Measurements from ENCODE around the gene SMAP1.

Gene SMAP1

DNA sequence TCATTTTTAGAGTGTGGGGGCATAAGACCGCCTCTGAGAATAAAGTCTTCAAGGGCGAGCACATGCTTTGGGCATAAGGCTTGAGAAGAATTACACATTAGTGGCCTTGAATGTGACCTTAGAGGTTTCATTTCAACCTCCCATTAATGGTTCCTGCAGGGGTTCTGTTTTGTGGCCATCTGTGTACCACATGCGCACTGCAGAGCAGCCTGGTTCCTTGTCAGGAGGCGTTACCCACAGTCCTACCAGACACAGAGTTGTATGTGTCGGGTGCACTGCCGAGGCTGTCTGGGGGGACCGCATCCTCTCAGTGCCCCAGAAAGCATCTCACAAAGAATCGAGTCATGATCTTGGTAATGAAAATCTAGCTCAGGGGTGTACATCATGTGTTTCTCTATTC, 173.4 kb downstream of the SMAP1 start:
- DNase-seq (ENCODE audit: low read depth in 2 of 2): no peak

DNA sequence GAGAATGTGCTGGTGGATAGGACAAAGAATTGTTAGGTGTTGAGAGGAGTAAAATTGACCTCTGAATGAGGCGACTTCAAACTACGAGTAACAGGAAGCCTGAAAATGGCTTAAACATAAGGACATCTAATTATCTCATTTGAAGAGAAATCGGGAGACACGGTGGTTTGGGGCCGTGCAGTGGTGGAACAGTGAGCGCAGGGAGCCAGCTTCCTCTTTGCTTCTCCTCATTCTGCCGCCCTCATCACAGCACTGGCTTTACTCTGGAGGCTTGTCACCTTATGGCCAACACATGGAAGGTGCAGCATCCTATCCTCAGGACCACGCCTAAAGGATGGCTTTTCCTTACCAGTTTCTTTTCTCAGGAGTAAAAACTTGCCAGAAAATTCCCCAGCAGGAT, 174.9 kb downstream of the SMAP1 start:
- no peak for DNase-seq (ENCODE audit: low read depth in 2 of 2)

GRCh38 chr6:70843328-70843918, 175.7 kb downstream of the SMAP1 start:
- no peak for DNase-seq (ENCODE audit: low read depth in 2 of 2)

- DNase-seq (ENCODE audit: low read depth in 2 of 2): no peak
Measured at GRCh38 chr6:70844301-70844700, 176.6 kb downstream of the SMAP1 start.

DNA sequence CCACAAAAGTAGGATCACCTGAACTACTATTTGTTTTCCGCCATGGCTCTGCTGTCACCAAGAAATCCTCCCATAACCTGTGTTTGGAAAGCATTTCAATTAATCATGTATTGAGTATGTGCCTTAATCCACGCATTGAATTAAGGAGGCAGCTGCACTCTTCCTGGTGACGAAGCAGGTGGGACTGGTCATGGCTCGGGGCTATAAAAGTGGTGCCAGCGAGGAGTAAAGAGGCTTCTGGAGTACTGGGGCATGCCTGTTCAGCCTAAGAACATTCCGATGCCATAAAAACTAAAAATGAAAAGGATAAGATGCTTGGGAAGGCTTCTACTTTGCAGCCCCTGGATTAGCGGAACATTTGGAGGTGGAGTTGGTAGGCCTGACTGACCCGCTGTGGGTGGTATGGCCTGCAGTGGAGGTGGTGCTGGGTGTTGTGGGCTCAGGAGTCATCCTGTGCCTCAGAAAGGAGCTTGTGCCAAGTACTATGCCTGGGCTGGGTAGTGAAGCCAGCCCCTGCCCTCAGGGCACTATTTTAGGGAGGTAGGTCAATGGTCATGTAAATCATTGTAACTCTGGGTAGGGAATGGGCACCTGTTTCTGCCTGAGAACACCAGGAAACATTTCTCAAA, 178.6 kb downstream of the SMAP1 start:
- DNase-seq (ENCODE audit: low read depth in 2 of 2): no peak

DNA sequence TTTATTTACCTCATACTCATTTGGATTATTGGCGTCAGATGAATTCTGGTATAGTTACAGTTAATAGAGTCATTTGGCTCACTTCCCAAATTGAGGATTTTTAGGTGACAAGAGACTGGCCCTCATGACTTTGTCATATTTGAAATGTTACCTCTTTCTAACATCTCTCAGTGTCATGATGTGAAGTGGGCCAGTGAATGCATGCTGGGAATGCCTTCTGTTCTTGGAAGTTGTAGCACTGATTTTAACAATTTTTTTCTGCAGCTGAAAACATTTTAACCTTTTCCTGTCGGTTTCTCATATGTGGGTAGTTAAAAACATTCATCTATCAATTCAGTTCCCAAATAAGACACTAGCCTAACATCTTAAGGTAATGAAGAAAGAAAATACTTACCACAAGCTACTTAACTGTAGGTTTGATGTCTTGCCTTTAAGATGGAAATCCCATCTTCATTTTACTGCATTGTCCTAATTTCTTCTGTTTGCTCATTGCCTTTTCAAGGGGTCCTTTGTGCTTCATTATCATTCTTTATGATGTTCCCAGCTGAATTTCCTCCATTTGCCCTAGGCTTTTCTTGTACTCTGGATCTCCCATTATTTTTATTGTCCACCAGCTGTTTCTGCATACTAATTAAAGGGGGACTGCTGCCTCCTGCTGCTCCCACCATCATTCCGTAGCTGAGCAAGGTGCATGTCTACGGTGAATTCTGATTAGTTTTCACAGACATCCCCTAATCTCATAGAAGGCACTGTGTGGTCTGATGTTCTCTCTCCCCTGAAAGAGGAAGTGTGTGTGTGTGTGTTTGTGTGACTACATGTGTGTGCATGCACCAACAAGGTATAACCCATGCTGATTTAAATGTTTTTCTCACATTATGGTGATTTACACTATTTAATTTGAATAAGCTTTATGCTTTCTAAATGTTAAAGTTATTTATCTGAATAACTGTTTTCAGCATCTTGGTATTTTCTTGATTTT, 179.7 kb downstream of the SMAP1 start:
- no peak for DNase-seq (ENCODE audit: low read depth in 2 of 2)

DNA sequence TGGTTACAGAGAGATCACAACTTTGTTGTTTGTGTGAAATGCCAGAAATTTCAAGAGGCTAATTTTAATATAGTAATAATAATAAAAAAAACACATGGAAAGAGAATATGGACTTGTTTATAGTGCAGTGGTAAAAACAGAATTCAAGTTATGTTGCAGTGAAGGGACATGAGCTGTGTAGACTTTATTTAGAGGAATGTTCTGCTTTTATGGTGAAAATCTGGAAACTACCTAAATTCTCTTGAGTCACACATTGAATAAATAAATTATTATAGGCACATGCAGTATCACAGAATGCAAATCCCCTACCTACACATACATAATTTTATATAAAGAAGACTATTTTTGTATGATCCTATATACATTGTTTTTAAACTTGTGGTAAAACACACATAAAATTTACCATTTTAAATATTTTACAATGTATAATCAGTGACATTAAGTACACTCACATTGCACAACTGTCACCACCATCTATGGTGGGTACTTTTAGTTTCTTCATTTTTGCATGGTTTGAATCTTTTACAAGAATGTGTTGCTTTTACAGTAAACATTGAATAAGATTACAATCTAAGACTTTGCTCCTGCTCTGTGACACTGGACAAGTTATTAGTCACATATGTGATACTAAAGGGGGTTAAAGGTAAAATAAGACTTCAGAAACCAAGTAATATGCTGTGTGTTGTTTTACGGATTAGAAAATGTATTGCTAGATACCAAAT, 181.8 kb downstream of the SMAP1 start:
- no peak for DNase-seq (ENCODE audit: low read depth in 2 of 2)

DNA sequence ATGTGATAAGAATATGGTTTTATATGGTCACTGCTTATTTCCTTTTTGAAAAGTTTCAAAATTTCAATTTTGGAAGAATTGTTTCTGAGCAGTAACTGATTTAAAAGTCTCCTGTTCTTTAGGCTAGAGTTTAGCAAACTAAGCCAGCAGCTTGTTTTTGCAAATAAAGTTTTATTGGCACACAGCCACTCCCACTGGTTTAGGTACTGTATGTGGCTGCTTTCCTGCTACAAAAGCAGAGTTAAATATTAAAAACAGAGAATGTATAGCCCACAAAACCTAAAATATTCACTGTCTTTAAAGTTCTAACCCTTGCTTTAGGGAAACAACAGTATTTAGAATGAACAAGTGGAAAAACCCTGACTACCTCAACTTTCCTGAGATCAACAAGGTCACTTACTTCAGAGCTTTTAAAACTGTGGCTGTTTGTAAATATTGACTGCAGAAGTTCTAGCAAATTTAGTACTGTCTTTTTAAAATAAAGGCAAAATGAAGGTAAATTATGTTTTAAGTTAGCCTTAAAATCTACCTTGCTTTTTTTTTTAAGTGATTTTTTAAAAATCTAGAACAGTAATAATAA, 185.1 kb downstream of the SMAP1 start:
- no peak for DNase-seq (ENCODE audit: low read depth in 2 of 2)

- no peak for DNase-seq (ENCODE audit: low read depth in 2 of 2)
Measured at GRCh38 chr6:70857387-70858077, 189.8 kb downstream of the SMAP1 start.

GRCh38 chr6:70860045-70860444, 192.4 kb downstream of the SMAP1 start:
- DNase-seq (ENCODE audit: low read depth in 2 of 2): no peak

GRCh38 chr6:70860920-70861319, 193.2 kb downstream of the SMAP1 start:
- no peak for DNase-seq (ENCODE audit: low read depth in 2 of 2)

DNA sequence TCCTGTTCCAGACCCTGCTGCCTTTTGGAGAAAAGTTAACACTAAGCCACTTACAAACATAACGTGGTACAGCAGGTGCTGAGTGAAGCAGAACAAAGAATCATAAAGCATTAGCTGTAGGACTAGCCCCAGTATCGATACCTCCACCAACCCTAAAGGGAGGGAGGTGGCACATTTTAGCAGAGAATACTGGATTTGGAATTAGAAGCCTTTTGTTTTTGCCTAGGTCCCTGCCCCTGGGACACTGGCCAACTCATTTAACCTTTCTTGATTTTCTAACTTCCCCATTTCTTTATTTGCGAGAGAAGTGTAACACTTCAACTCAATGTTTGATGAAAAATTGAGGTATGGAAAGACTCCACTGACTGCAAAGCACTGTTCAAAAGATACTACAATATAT, 195.7 kb downstream of the SMAP1 start:
- no peak for DNase-seq (ENCODE audit: low read depth in 2 of 2)

GRCh38 chr6:70864401-70864800, 196.7 kb downstream of the SMAP1 start:
- no peak for DNase-seq (ENCODE audit: low read depth in 2 of 2)

GRCh38 chr6:70872469-70872868, 204.8 kb downstream of the SMAP1 start:
- no peak for DNase-seq (ENCODE audit: low read depth in 2 of 2)

- no peak for DNase-seq (ENCODE audit: low read depth in 2 of 2)
Measured at GRCh38 chr6:70874181-70874913, 206.7 kb downstream of the SMAP1 start.

DNA sequence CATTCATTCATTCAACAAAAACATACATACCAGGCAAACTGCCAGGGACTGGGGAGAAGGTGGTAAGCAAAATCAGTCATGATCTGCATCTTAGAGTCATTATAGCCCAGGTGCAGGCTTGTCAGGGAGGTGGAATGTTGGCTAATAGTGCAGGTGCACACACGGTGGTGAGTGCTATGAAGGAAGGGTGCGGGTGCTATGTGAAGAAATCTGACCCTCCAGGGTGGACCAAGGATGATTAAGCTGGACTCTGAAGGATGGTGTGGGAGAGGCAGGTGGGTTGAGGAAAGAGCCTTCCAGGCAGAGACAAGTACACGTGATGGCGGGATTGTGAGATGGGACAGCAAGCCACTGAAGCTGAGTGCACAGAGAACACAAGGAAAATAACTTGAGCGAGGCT, 211.8 kb downstream of the SMAP1 start:
- no peak for DNase-seq (ENCODE audit: low read depth in 2 of 2)

- DNase-seq (ENCODE audit: low read depth in 2 of 2): peak; percentile 23 to 32
Measured at GRCh38 chr6:70884074-70884983, 216.6 kb downstream of the SMAP1 start.

DNA sequence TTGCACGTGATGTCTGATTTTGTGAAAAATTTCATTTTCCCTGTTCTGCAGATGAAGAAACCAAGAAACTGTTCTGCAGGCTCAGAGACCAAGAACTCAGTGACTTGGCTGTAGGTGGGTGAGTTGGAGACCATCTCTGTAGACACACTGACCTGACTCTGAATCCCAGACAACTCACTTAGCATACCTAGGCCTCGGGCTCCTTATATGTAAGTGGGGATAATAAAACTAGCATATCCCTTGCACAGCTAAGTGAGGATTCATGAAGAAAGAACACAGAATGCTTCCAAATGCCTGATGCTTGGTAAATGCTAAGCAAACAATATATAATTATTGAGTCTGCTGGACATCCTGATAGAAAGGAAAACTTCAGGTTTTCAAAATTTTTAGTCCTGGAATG, 218.4 kb downstream of the SMAP1 start:
- no peak for DNase-seq (ENCODE audit: low read depth in 2 of 2)

- no peak for DNase-seq (ENCODE audit: low read depth in 2 of 2)
Measured at GRCh38 chr6:70886661-70887060, 219.0 kb downstream of the SMAP1 start.

All from stimulated activated CD8-positive, alpha-beta memory T cell treated with anti-CD3 and anti-CD28 coated beads, Interleukin-2, amount 100 ng/mL, for 48 hours (primary cell).